ENCODE data around the gene CDA. TPM values are rescaled to one million over a fixed set of nuclear protein-coding genes. Genes with fewer than 3 reads are reported as not detected.
A peak's percentile ranks its signal among the peaks of the same experiment; 100 is the strongest.

CDA gene
- total RNA-seq, 4 donors from 2014 or later = 0.84 to 5.7 (median 3.8) TPM

GRCh38 chr1:20552728-20553445 lies 36.0 kb upstream of the CDA start:
- Histone ChIP-seq H3K4me1 (peaks cover 0 to 21% (median 0%) of the 10 kb centered on the region in 4 donors), H3K27ac (no peak overlapping the region), H3K36me3 (no peaks in the 10 kb centered on the region), H3K4me3 (peak overlapping the region in 2 of 4 donors; percentile 21 to 48), H3K9me3 (no peaks in the 10 kb centered on the region), H3K27me3 (peaks cover 0 to 56% of the 10 kb centered on the region in 2 donors)
- no peak for TF ChIP-seq CTCF (IDR thresholded peaks at IDR 0.05)
- TF ChIP-seq POLR2A (IDR thresholded peaks at IDR 0.05) = no peak
- TF ChIP-seq EP300 (IDR thresholded peaks at IDR 0.05) = no peak
- no peak for DNase-seq (ENCODE audit: low spot score in 2 of 2)
- 1% methylated on average over 23 to 36 of the region's 82 CpGs for WGBS, 2 donors

- Histone ChIP-seq H3K9me3 (no peaks in the 10 kb centered on the region), H3K36me3 (no peaks in the 10 kb centered on the region), H3K27ac (no peak overlapping the region), H3K4me3 (no peak overlapping the region), H3K27me3 (peaks cover 0 to 51% of the 10 kb centered on the region in 2 donors), H3K4me1 (peaks cover 0 to 21% (median 0%) of the 10 kb centered on the region in 4 donors)
- WGBS, 2 donors = 49 to 60% methylated on average over 6 to 7 of the region's 7 CpGs
- DNase-seq (ENCODE audit: low spot score in 2 of 2) = no peak
- TF ChIP-seq CTCF (IDR thresholded peaks at IDR 0.05) (no peak), POLR2A (IDR thresholded peaks at IDR 0.05) (no peak), EP300 (IDR thresholded peaks at IDR 0.05) (no peak)
These were observed 33.7 kb upstream of the CDA start for GRCh38 chr1:20555025-20555757.

DNA sequence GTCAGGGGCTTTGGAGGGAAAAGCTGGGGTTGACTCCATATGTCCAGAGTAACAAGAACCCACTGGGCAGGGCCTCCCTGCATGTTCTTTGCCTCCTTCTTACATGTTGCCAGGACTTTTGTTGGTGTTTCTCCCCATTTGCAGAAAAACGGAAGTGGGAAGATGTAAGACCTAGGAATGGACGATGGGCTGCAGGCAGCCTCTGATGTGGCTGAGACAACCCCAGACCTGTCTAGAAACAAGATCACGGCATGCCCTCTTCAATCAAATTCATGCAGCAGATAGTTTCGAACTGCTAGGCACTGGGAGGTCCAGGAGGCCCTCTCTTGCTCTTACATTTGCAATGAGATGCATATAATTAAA lies 33.2 kb upstream of the CDA start:
- Histone ChIP-seq H3K4me1 (peaks cover 0 to 21% (median 0%) of the 10 kb centered on the region in 4 donors), H3K4me3 (no peak overlapping the region), H3K27me3 (peaks cover 0 to 57% of the 10 kb centered on the region in 2 donors), H3K9me3 (no peaks in the 10 kb centered on the region), H3K36me3 (no peaks in the 10 kb centered on the region), H3K27ac (no peak overlapping the region)
- 66 to 77% methylated on average over 4 of the region's 4 CpGs for WGBS, 2 donors
- no peak for DNase-seq (ENCODE audit: low spot score in 2 of 2)
- no peak for TF ChIP-seq EP300 (IDR thresholded peaks at IDR 0.05)
- TF ChIP-seq POLR2A (IDR thresholded peaks at IDR 0.05) = no peak
- TF ChIP-seq CTCF (IDR thresholded peaks at IDR 0.05) = no peak

DNA sequence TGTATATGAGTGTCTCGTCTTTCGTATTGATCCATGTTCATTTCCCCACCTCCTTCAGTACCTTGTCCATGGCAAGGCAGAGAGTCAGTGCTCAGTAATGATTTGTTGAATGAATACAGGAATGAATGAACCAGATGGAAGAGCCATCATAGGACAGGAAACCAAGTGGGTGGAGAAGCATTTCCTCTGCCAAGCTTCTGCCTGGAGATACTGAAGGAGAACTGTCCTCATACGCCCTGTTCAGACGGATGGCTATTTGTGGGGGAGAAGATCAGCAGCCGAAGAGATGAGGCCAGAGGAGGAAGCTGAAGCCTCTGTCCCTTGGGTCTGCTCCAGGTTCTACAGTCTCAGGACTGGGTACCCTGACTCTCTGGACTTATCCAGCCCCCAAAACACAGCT lies 30.7 kb upstream of the CDA start:
- Histone ChIP-seq H3K27me3 (peaks cover 0 to 51% of the 10 kb centered on the region in 2 donors), H3K36me3 (no peaks in the 10 kb centered on the region), H3K4me3 (no peak overlapping the region), H3K4me1 (peaks cover 0 to 5% (median 0%) of the 10 kb centered on the region in 4 donors), H3K9me3 (no peaks in the 10 kb centered on the region), H3K27ac (no peak overlapping the region)
- 57 to 64% methylated on average over 5 of the region's 5 CpGs for WGBS, 2 donors
- TF ChIP-seq EP300 (IDR thresholded peaks at IDR 0.05) (no peak), CTCF (IDR thresholded peaks at IDR 0.05) (no peak), POLR2A (IDR thresholded peaks at IDR 0.05) (no peak)
- DNase-seq (ENCODE audit: low spot score in 2 of 2) = no peak

DNA sequence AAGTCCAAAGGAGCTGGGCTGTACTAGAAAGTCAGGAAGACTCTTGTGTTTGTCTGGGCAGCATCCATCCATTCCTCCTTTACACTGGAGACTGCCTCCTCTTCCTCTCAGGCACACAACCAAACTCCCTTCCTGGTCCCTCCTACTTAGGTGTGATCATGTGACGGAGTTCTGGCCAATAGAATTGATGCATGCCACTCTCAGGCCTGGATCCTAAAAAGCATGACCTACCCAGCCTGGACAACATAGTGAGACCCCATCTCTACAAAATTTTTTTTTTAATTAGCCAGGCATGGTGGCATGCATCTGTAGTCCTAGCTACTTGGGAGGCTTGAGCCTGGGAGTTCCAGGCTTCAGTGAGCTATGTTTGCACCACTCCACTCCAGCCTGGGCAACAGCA lies 27.9 kb upstream of the CDA start:
- Histone ChIP-seq H3K4me3 (no peak overlapping the region), H3K4me1 (no peaks in the 10 kb centered on the region), H3K27ac (no peak overlapping the region), H3K36me3 (no peaks in the 10 kb centered on the region), H3K27me3 (peaks cover 0 to 30% of the 10 kb centered on the region in 2 donors), H3K9me3 (no peaks in the 10 kb centered on the region)
- DNase-seq (ENCODE audit: low spot score in 2 of 2) = no peak
- TF ChIP-seq POLR2A (IDR thresholded peaks at IDR 0.05) (no peak), EP300 (IDR thresholded peaks at IDR 0.05) (no peak), CTCF (IDR thresholded peaks at IDR 0.05) (no peak)
- WGBS, 2 donors = 25 to 86% methylated on average over 1 of the region's 1 CpG
